SK-N-SH (cell line): Measurements from ENCODE around the gene CHST11. TPM values are rescaled to one million over a fixed set of nuclear protein-coding genes. Genes with fewer than 3 reads are reported as not detected.

Source experiments
- EP300 ChIP-seq, 2 experiments: IDR thresholded peaks; 2 replicates each; pipeline versions ENCODE4 v1.4.0 to v1.6.1; 2012; ENCODE audit warnings: borderline replicate concordance in 1 of 2, low read depth in 1 of 2, low read length in 1 of 2
- FOSL2 ChIP-seq: IDR thresholded peaks from 2 replicates; pipeline ENCODE4 v1.4.0; 2012; ENCODE audit warnings: low read depth, mild to moderate bottlenecking, moderate library complexity, borderline replicate concordance
- FOXM1 ChIP-seq: IDR thresholded peaks from 2 replicates; pipeline ENCODE4 v1.4.0; 2012; ENCODE audit warnings: low read depth, mild to moderate bottlenecking
- GATA2 ChIP-seq: sonication (generic); formaldehyde crosslinking; IDR thresholded peaks from 2 replicates; pipeline ENCODE4 v1.5.0; 2020; ENCODE audit warnings: mild to moderate bottlenecking, missing genetic modification reagents
- JUND ChIP-seq: IDR thresholded peaks from 2 replicates; pipeline ENCODE4 v1.4.0; 2012
- MEF2A ChIP-seq: IDR thresholded peaks from 2 replicates; pipeline ENCODE4 v1.4.0; 2012; ENCODE audit warnings: low read depth, borderline replicate concordance
- NRF1 ChIP-seq: IDR thresholded peaks from 2 replicates; pipeline ENCODE4 v1.6.1; 2012; ENCODE audit warnings: low read depth, mild to moderate bottlenecking, low read length
- POLR2AphosphoS5 ChIP-seq: IDR thresholded peaks from 2 replicates; pipeline ENCODE4 v1.6.1; 2012; ENCODE audit warnings: low read depth, low read length
- RAD21 ChIP-seq: IDR thresholded peaks from 2 replicates; pipeline ENCODE4 v1.6.1; 2012; ENCODE audit warnings: mild to moderate bottlenecking, low read length
- SMC3 ChIP-seq: IDR thresholded peaks from 2 replicates; pipeline ENCODE4 v1.6.1; 2012; ENCODE audit warnings: low read depth, low read length, improper control_type of control experiment
- TAF1 ChIP-seq: IDR thresholded peaks from 2 replicates; pipeline ENCODE4 v1.6.1; 2012; ENCODE audit warnings: low read depth, mild to moderate bottlenecking, low read length, moderate library complexity, borderline replicate concordance
- polyA plus RNA-seq, 3 experiments: library from polyadenylated mRNA; depleted of rRNA; stranded (reverse); fragments of >200 nt; gene quantifications; 2 replicates each; pipeline ENCODE4 v1.2.3, GENCODE V29; 2012
- TF ChIP-seq, protein P1 (sequence below): IDR thresholded peaks from 2 replicates; pipeline ENCODE4 v1.6.1; 2012; ENCODE audit warnings: mild to moderate bottlenecking, low read depth, low read length, moderate library complexity
- TF ChIP-seq, protein P2 (sequence below): IDR thresholded peaks from 2 replicates; pipeline ENCODE4 v1.4.0; 2012; ENCODE audit warnings: low read depth, borderline replicate concordance
- TF ChIP-seq, protein P3 (sequence below): fragments of 150-350 bp; IDR thresholded peaks from 2 replicates; pipeline ENCODE4 v1.6.1; 2016; ENCODE audit warnings: mild to moderate bottlenecking, low read depth, low read length
- TF ChIP-seq, protein P4 (sequence below): fragments of 150-350 bp; IDR thresholded peaks from 2 replicates; pipeline ENCODE4 v1.6.1; 2017; ENCODE audit warnings: antibody characterized with exemption, low read length, low read depth, borderline replicate concordance

CHST11 gene
- polyA plus RNA-seq, 1 of the 3 experiments (the other 2 are of a cell fraction) = 18.6 TPM

DNA sequence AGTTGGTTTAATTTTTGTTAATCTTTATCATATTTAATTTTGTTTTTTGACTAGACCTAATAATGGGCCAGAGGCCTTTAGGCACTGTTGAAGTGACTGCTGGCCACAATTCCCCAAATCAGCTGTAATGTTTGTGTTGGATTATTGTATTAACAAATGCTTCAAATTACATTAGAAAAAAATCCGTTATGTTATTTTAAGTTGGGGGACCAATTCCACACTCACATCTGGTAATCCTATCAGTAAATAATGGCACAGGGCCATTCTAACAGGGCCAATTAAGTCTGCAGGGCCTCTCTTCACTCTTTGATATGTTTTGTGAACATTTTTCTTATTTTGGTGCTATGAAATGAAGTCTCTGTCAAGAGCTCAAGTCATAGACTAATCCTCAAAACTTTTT, 39.6 kb downstream of the CHST11 start (continued):
- TF ChIP-seq, protein P1, sequence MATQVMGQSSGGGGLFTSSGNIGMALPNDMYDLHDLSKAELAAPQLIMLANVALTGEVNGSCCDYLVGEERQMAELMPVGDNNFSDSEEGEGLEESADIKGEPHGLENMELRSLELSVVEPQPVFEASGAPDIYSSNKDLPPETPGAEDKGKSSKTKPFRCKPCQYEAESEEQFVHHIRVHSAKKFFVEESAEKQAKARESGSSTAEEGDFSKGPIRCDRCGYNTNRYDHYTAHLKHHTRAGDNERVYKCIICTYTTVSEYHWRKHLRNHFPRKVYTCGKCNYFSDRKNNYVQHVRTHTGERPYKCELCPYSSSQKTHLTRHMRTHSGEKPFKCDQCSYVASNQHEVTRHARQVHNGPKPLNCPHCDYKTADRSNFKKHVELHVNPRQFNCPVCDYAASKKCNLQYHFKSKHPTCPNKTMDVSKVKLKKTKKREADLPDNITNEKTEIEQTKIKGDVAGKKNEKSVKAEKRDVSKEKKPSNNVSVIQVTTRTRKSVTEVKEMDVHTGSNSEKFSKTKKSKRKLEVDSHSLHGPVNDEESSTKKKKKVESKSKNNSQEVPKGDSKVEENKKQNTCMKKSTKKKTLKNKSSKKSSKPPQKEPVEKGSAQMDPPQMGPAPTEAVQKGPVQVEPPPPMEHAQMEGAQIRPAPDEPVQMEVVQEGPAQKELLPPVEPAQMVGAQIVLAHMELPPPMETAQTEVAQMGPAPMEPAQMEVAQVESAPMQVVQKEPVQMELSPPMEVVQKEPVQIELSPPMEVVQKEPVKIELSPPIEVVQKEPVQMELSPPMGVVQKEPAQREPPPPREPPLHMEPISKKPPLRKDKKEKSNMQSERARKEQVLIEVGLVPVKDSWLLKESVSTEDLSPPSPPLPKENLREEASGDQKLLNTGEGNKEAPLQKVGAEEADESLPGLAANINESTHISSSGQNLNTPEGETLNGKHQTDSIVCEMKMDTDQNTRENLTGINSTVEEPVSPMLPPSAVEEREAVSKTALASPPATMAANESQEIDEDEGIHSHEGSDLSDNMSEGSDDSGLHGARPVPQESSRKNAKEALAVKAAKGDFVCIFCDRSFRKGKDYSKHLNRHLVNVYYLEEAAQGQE = no peak
- no peak for TF ChIP-seq NRF1
- TF ChIP-seq SMC3 = no peak
- TF ChIP-seq MEF2A = no peak
- no peak for TF ChIP-seq TAF1
- TF ChIP-seq, protein P2, sequence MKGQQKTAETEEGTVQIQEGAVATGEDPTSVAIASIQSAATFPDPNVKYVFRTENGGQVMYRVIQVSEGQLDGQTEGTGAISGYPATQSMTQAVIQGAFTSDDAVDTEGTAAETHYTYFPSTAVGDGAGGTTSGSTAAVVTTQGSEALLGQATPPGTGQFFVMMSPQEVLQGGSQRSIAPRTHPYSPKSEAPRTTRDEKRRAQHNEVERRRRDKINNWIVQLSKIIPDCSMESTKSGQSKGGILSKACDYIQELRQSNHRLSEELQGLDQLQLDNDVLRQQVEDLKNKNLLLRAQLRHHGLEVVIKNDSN = no peak
- TF ChIP-seq JUND = no peak
- TF ChIP-seq POLR2AphosphoS5 = no peak
- TF ChIP-seq FOSL2 = no peak
- TF ChIP-seq, protein P3, sequence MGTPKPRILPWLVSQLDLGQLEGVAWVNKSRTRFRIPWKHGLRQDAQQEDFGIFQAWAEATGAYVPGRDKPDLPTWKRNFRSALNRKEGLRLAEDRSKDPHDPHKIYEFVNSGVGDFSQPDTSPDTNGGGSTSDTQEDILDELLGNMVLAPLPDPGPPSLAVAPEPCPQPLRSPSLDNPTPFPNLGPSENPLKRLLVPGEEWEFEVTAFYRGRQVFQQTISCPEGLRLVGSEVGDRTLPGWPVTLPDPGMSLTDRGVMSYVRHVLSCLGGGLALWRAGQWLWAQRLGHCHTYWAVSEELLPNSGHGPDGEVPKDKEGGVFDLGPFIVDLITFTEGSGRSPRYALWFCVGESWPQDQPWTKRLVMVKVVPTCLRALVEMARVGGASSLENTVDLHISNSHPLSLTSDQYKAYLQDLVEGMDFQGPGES = no peak
- peak; percentile 15; the same call in 1 of the 2 replicates for TF ChIP-seq RAD21
- TF ChIP-seq GATA2 (CRISPR knock-in tag) = 0 out of 2 replicates have a peak, but pooled peaks have one; percentile 28
- no peak for TF ChIP-seq FOXM1
- TF ChIP-seq, protein P4, sequence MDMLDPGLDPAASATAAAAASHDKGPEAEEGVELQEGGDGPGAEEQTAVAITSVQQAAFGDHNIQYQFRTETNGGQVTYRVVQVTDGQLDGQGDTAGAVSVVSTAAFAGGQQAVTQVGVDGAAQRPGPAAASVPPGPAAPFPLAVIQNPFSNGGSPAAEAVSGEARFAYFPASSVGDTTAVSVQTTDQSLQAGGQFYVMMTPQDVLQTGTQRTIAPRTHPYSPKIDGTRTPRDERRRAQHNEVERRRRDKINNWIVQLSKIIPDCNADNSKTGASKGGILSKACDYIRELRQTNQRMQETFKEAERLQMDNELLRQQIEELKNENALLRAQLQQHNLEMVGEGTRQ = no peak
- TF ChIP-seq EP300 (IDR thresholded peaks at IDR 0.05; ENCODE audit: borderline replicate concordance in 1 of 2, low read depth in 1 of 2, low read length in 1 of 2) = peak in 1 of 2 experiments; percentile 76; a peak in 2 of 4 replicates
